H1 (cell line): ENCODE data around the gene PDCD2. TPM values are rescaled to one million over a fixed set of nuclear protein-coding genes. Genes with fewer than 3 reads are reported as not detected.

ENCODE experiments used
- CEBPB ChIP-seq: IDR thresholded peaks from 2 replicates; pipeline ENCODE4 v1.6.1; 2012; ENCODE audit warnings: low read depth, low read length
- CHD7 ChIP-seq: fragments of 300-600 bp; sonication (generic); IDR thresholded peaks from 2 replicates; pipeline ENCODE4 v1.7.1; 2012; ENCODE audit warnings: low read length, moderate library complexity, mild to moderate bottlenecking, inconsistent platforms; ENCODE audit not compliant: insufficient replicate concordance
- FOSL1 ChIP-seq: IDR thresholded peaks from 2 replicates; pipeline ENCODE4 v1.6.1; 2011; ENCODE audit warnings: mild to moderate bottlenecking, low read depth, low read length, moderate library complexity; ENCODE audit not compliant: insufficient read depth
- NANOG ChIP-seq: IDR thresholded peaks from 2 replicates; pipeline ENCODE4 v1.6.1; 2011; ENCODE audit warnings: low read length, low read depth, mild to moderate bottlenecking, inconsistent platforms; ENCODE audit not compliant: insufficient read depth, poor library complexity, severe bottlenecking
- POLR2A ChIP-seq, 2 experiments: IDR thresholded peaks; 1 replicate in 1 of 2; 2 replicates in 1 of 2; pipeline ENCODE4 v1.6.1; 2011; ENCODE audit warnings: low read depth in 2 of 2, low read length in 2 of 2, mild to moderate bottlenecking in 2 of 2; ENCODE audit errors: control extremely low read depth in 1 of 2
- POU5F1 ChIP-seq: IDR thresholded peaks from 2 replicates; pipeline ENCODE4 v1.6.1; 2011; ENCODE audit warnings: low read depth, mild to moderate bottlenecking, low read length, moderate library complexity
- TAF1 ChIP-seq: IDR thresholded peaks from 2 replicates; pipeline ENCODE4 v1.6.1; 2011; ENCODE audit warnings: mild to moderate bottlenecking, low read depth, low read length
- polyA plus RNA-seq, 7 experiments: library from polyadenylated mRNA; depleted of rRNA in 3 of 7; stranded (reverse) in 5 of 7; unstranded in 2 of 7; fragments of >200 nt in 5 of 7; fragments of 200-250 nt in 2 of 7; gene quantifications; 1 replicate in 5 of 7; 2 replicates in 1 of 7; 4 replicates in 1 of 7; pipeline versions ENCODE4 v1.2.1 to v1.2.3, GENCODE V29; 2011 to 2013; ENCODE audit warnings: missing spikeins in 2 of 7, mixed read lengths in 2 of 7
- total RNA-seq: library from RNA; stranded (reverse); fragmentation: NEBNext Ultra II Directional; extraction: Animal tissue kit (Norgen Biotek cat#: 25700); gene quantifications from 2 replicates; pipeline ENCODE4 v1.2.1, GENCODE V29; 2021
- TF ChIP-seq, protein P1 (sequence below): IDR thresholded peaks from 2 replicates; pipeline ENCODE4 v1.6.1; 2012; ENCODE audit warnings: inconsistent platforms

Gene PDCD2
- total and polyA plus RNA-seq, 2 of the 8 experiments (the other 6 are each of a cell fraction or from before 2014, with no cell fraction given), result 74.1 to 116 TPM

DNA sequence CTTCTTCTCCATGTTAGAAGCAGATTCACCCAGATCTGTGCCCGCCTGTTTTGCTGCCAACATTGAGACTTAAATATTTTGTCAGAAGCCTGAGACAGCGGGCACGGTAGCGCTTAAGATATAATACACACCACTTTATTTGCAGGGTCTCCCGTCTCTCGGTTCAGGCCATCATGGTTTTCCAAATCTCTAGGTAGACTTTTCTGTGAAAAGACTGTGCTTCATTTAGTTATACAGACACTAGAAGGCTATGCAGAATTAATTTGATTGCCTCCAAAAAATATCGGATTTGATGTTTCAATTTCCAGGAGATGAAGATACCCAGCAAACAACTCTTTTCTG lies 29.7 kb downstream of the PDCD2 start (continued):
- TF ChIP-seq POLR2A (IDR thresholded peaks at IDR 0.05; ENCODE audit: control extremely low read depth in 1 of 2, low read depth in 2 of 2, low read length in 2 of 2) (no peak), POU5F1 (no peak), CEBPB (no peak), NANOG (no peak), CHD7 (no peak), FOSL1 (no peak), TAF1 (no peak)
- TF ChIP-seq, protein P1, sequence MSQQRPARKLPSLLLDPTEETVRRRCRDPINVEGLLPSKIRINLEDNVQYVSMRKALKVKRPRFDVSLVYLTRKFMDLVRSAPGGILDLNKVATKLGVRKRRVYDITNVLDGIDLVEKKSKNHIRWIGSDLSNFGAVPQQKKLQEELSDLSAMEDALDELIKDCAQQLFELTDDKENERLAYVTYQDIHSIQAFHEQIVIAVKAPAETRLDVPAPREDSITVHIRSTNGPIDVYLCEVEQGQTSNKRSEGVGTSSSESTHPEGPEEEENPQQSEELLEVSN, result no peak
